ENCODE measurements around the gene TMEM119. TPM values are rescaled to one million over a fixed set of nuclear protein-coding genes. Genes with fewer than 3 reads are reported as not detected.
A peak's percentile ranks its signal among the peaks of the same experiment; 100 is the strongest.
"Not testable (repeated sequence)": the region's sequence is repeated elsewhere in the genome, so short reads cannot be mapped to it uniquely, and the experiment has no call there.

TMEM119 gene
- total RNA-seq, 1 donor from 2014 or later: not detected

GRCh38 chr12:108638997-108639822 lies 41.3 kb upstream of the TMEM119 start:
- intact Hi-C loops (cut with micrococcal nuclease): no loop called here
- H3K4me1 Mint-ChIP-seq (ENCODE audit: low read depth): peaks cover 25% of the 10 kb centered on the region
- H3K36me3 Mint-ChIP-seq (ENCODE audit: low read depth): peaks cover 3% of the 10 kb centered on the region
- DNase-seq (ENCODE audit: low spot score): no peak
- H3K27me3 Mint-ChIP-seq (ENCODE audit: insufficient read depth): no peaks in the 10 kb centered on the region
- no peak overlapping the region for H3K27ac Mint-ChIP-seq
- H3K9me3 Mint-ChIP-seq: no peaks in the 10 kb centered on the region
- no peak overlapping the region for H3K4me3 Mint-ChIP-seq

- Mint-ChIP-seq H3K27ac (no peak overlapping the region), H3K4me1 (ENCODE audit: low read depth) (peaks cover 34% of the 10 kb centered on the region), H3K4me3 (no peak overlapping the region), H3K9me3 (no peaks in the 10 kb centered on the region), H3K27me3 (ENCODE audit: insufficient read depth) (no peaks in the 10 kb centered on the region), H3K36me3 (ENCODE audit: low read depth) (peaks cover 2% of the 10 kb centered on the region)
- intact Hi-C loops (cut with micrococcal nuclease): no loop called here
- DNase-seq (ENCODE audit: low spot score): no peak
Measured at GRCh38 chr12:108638141-108638827, 40.4 kb upstream of the TMEM119 start.

GRCh38 chr12:108637222-108637971 lies 39.5 kb upstream of the TMEM119 start:
- Mint-ChIP-seq H3K27me3 (ENCODE audit: insufficient read depth) (no peaks in the 10 kb centered on the region), H3K4me1 (ENCODE audit: low read depth) (peaks cover 40% of the 10 kb centered on the region)
- intact Hi-C loops (cut with micrococcal nuclease): no loop called here

GRCh38 chr12:108635997-108636808 lies 38.3 kb upstream of the TMEM119 start:
- intact Hi-C loops (cut with micrococcal nuclease): loop anchor here (1.0 to 2.0 kb wide), 8 partner anchors 10 to 457 kb away; partner anchors contain the start of genes ALKBH2, CORO1C and SSH1
- Mint-ChIP-seq H3K27me3 (ENCODE audit: insufficient read depth) (no peaks in the 10 kb centered on the region), H3K4me3 (peak overlapping the region; percentile 94), H3K27ac (peak overlapping the region; percentile 99), H3K9me3 (no peaks in the 10 kb centered on the region), H3K4me1 (ENCODE audit: low read depth) (peaks cover 51% of the 10 kb centered on the region), H3K36me3 (ENCODE audit: low read depth) (peaks cover 7% of the 10 kb centered on the region)
- no peak for DNase-seq (ENCODE audit: low spot score)

More at GRCh38 chr12:108637222-108637971, 39.5 kb upstream of the TMEM119 start:
- DNase-seq (ENCODE audit: low spot score): no peak
- Mint-ChIP-seq H3K4me3 (no peak overlapping the region), H3K27ac (peak overlapping the region; percentile 14), H3K36me3 (ENCODE audit: low read depth) (peaks cover 2% of the 10 kb centered on the region), H3K9me3 (no peaks in the 10 kb centered on the region)

GRCh38 chr12:108635201-108635996 lies 37.5 kb upstream of the TMEM119 start:
- intact Hi-C loops (cut with micrococcal nuclease): loop anchor here (1.0 to 2.0 kb wide), 7 partner anchors 18 to 457 kb away; partner anchors contain the start of genes ALKBH2, CORO1C and SSH1
- DNase-seq (ENCODE audit: low spot score): peak; percentile 53
- peaks cover 7% of the 10 kb centered on the region for H3K36me3 Mint-ChIP-seq (ENCODE audit: low read depth)
- H3K9me3 Mint-ChIP-seq: no peaks in the 10 kb centered on the region
- peaks cover 59% of the 10 kb centered on the region for H3K4me1 Mint-ChIP-seq (ENCODE audit: low read depth)
- H3K27me3 Mint-ChIP-seq (ENCODE audit: insufficient read depth): no peaks in the 10 kb centered on the region
- peak overlapping the region; percentile 94 for H3K4me3 Mint-ChIP-seq
- H3K27ac Mint-ChIP-seq: peak overlapping the region; percentile 99

- H3K36me3 Mint-ChIP-seq (ENCODE audit: low read depth): peaks cover 7% of the 10 kb centered on the region
- intact Hi-C loops (cut with micrococcal nuclease): loop anchor here (2.0 to 5.0 kb wide), 4 partner anchors 117 to 458 kb away; partner anchors contain the start of genes ALKBH2, FICD, SSH1 and USP30
- H3K27me3 Mint-ChIP-seq (ENCODE audit: insufficient read depth): no peaks in the 10 kb centered on the region
- H3K27ac Mint-ChIP-seq: peak overlapping the region; percentile 99
- peak; percentile 50 for DNase-seq (ENCODE audit: low spot score)
- peaks cover 69% of the 10 kb centered on the region for H3K4me1 Mint-ChIP-seq (ENCODE audit: low read depth)
- no peaks in the 10 kb centered on the region for H3K9me3 Mint-ChIP-seq
- peak overlapping the region; percentile 94 for H3K4me3 Mint-ChIP-seq
Measured at GRCh38 chr12:108634341-108634751, 36.5 kb upstream of the TMEM119 start.

GRCh38 chr12:108633534-108634248 lies 35.8 kb upstream of the TMEM119 start, which contains the start of gene SELPLG:
Gene SELPLG, minus strand, starts transcription at chr12:108633894. Its CDS starts 9,587 bp downstream, at chr12:108624307.
- H3K27me3 Mint-ChIP-seq (ENCODE audit: insufficient read depth): no peaks in the 10 kb centered on the region

GRCh38 chr12:108633081-108633533 lies 35.2 kb upstream of the TMEM119 start:
- Mint-ChIP-seq H3K4me3 (peak overlapping the region; percentile 94), H3K36me3 (ENCODE audit: low read depth) (peaks cover 10% of the 10 kb centered on the region), H3K9me3 (no peaks in the 10 kb centered on the region), H3K27ac (peak overlapping the region; percentile 99), H3K4me1 (ENCODE audit: low read depth) (peaks cover 73% of the 10 kb centered on the region), H3K27me3 (ENCODE audit: insufficient read depth) (no peaks in the 10 kb centered on the region)
- DNase-seq (ENCODE audit: low spot score): no peak
- intact Hi-C loops (cut with micrococcal nuclease): loop anchor here (1.0 to 5.0 kb wide), 5 partner anchors 8 to 419 kb away; partner anchors contain the start of genes FICD and USP30

More at GRCh38 chr12:108633534-108634248, 35.8 kb upstream of the TMEM119 start, which contains the start of gene SELPLG:
- H3K4me3 Mint-ChIP-seq: peak within 1 kb of the TSS; percentile 94
- no peaks in the 10 kb centered on the region for H3K9me3 Mint-ChIP-seq
- intact Hi-C loops (cut with micrococcal nuclease): loop anchor here (1.0 to 5.0 kb wide), 7 partner anchors 8 to 459 kb away; partner anchors contain the start of genes ALKBH2, FICD, SSH1 and USP30
- peaks cover 7% of the 10 kb centered on the region for H3K36me3 Mint-ChIP-seq (ENCODE audit: low read depth)
- peaks cover 69% of the 10 kb centered on the region for H3K4me1 Mint-ChIP-seq (ENCODE audit: low read depth)
- peak; percentile 82 for DNase-seq (ENCODE audit: low spot score)
- H3K27ac Mint-ChIP-seq: peak within 1 kb of the TSS; percentile 99

- peak overlapping the region; percentile 99 for H3K27ac Mint-ChIP-seq
- H3K4me3 Mint-ChIP-seq: peak overlapping the region; percentile 94
- not testable (repeated sequence) for H3K27me3 Mint-ChIP-seq (ENCODE audit: insufficient read depth); H3K9me3 Mint-ChIP-seq; DNase-seq (ENCODE audit: low spot score)
- H3K4me1 Mint-ChIP-seq (ENCODE audit: low read depth): peaks cover 70% of the 10 kb centered on the region
- H3K36me3 Mint-ChIP-seq (ENCODE audit: low read depth): peaks cover 10% of the 10 kb centered on the region
- intact Hi-C loops (cut with micrococcal nuclease): loop anchor here (5.0 kb wide), 2 partner anchors 114 to 421 kb away; partner anchors contain the start of genes FICD and USP30
Measured at GRCh38 chr12:108631261-108631660, 33.4 kb upstream of the TMEM119 start.

GRCh38 chr12:108630481-108631207 lies 32.8 kb upstream of the TMEM119 start:
- no peak for DNase-seq (ENCODE audit: low spot score)
- no peaks in the 10 kb centered on the region for H3K9me3 Mint-ChIP-seq
- intact Hi-C loops (cut with micrococcal nuclease): loop anchor here (1.0 to 5.0 kb wide), 3 partner anchors 102 to 422 kb away; partner anchors contain the start of genes FICD and USP30

More at GRCh38 chr12:108630481-108631207, 32.8 kb upstream of the TMEM119 start:
- Mint-ChIP-seq H3K4me3 (peak overlapping the region; percentile 94), H3K36me3 (ENCODE audit: low read depth) (peaks cover 12% of the 10 kb centered on the region), H3K27me3 (ENCODE audit: insufficient read depth) (no peaks in the 10 kb centered on the region), H3K4me1 (ENCODE audit: low read depth) (peaks cover 68% of the 10 kb centered on the region), H3K27ac (peak overlapping the region; percentile 99)

Data from activated T-helper 1 cell treated with anti-CD3 and anti-CD28 coated beads, Interleukin-12 subunit alpha, Interleukin-12 subunit beta, Interleukin-2, Interleukin-4 antibody, amounts not matched to agents 30 ng/mL and 10 ng/mL and 1 ng/mL, durations not matched to agents 14 hours and 24 hours and 36 hours (primary cell).